ENCODE measurements around the gene UBE2Z. TPM values are rescaled to one million over a fixed set of nuclear protein-coding genes. Genes with fewer than 3 reads are reported as not detected.
A peak's percentile ranks its signal among the peaks of the same experiment; 100 is the strongest.

Gene UBE2Z
- total and polyA plus RNA-seq, 9 of the 15 experiments (the other 6 are each of a cell fraction or from before 2014, with no cell fraction given), result 11.8 to 89.0 (median 38.2) TPM

GRCh38 chr17:48944515-48945260 lies 36.5 kb downstream of the UBE2Z start, which contains the start of gene SNF8 (continued):
- TF ChIP-seq E2F8 (IDR thresholded peaks at IDR 0.05; ENCODE audit: low read depth, partially characterized antibody) (peak; percentile 93), CHD2 (IDR thresholded peaks at IDR 0.05; ENCODE audit: low read depth, low read length) (peak; percentile 51; the same call in 1 of the 2 replicates), POU5F1 (IDR thresholded peaks at IDR 0.05; ENCODE audit: borderline replicate concordance, low read depth, low read length, partially characterized antibody) (peak; percentile 27), NONO (IDR thresholded peaks at IDR 0.05; ENCODE audit: low read depth in 2 of 2, low read length in 1 of 2) (peak in 1 of 2 experiments; percentile 64; a peak in 2 of 4 replicates), NFATC3 (IDR thresholded peaks at IDR 0.05) (no peak), E2F3 (CRISPR knock-in tag; IDR thresholded peaks at IDR 0.05) (peak; percentile 88), POLR2B (IDR thresholded peaks at IDR 0.05; ENCODE audit: low read depth, partially characterized antibody) (peak; percentile 74), GABPB1 (CRISPR knock-in tag; IDR thresholded peaks at IDR 0.05) (peak; percentile 97), ETS2 (tag; IDR thresholded peaks at IDR 0.05; ENCODE audit: borderline replicate concordance, poor library complexity, severe bottlenecking) (no peak), MEF2D (tag; conservative IDR thresholded peaks at IDR 0.05; ENCODE audit: low read depth) (0 out of 2 replicates have a peak, but pooled peaks have one; percentile 40), HOMEZ (CRISPR knock-in tag; IDR thresholded peaks at IDR 0.05) (no peak), CBX5 (IDR thresholded peaks at IDR 0.05; ENCODE audit: borderline replicate concordance, low read depth) (peak; percentile 21; the same call in 1 of the 2 replicates), RBM34 (IDR thresholded peaks at IDR 0.05; ENCODE audit: borderline replicate concordance, insufficient read depth, low read length) (no peak), POLR2H (tag; IDR thresholded peaks at IDR 0.05; ENCODE audit: low read depth) (peak; percentile 73), ZNF696 (CRISPR knock-in tag; conservative IDR thresholded peaks at IDR 0.05) (no peak), ZNF766 (CRISPR knock-in tag; conservative IDR thresholded peaks at IDR 0.05) (peak; percentile 44; the same call in 1 of the 2 replicates), KLF13 (tag; IDR thresholded peaks at IDR 0.05; ENCODE audit: borderline replicate concordance, low read depth) (0 out of 2 replicates have a peak, but pooled peaks have one; percentile 22), ZNF830 (CRISPR knock-in tag; IDR thresholded peaks at IDR 0.05) (no peak), ELF1 (tag; IDR thresholded peaks at IDR 0.05) (peak; percentile 98), BCOR (IDR thresholded peaks at IDR 0.05) (0 out of 2 replicates have a peak, but pooled peaks have one; percentile 13)
- TF ChIP-seq, protein P1, sequence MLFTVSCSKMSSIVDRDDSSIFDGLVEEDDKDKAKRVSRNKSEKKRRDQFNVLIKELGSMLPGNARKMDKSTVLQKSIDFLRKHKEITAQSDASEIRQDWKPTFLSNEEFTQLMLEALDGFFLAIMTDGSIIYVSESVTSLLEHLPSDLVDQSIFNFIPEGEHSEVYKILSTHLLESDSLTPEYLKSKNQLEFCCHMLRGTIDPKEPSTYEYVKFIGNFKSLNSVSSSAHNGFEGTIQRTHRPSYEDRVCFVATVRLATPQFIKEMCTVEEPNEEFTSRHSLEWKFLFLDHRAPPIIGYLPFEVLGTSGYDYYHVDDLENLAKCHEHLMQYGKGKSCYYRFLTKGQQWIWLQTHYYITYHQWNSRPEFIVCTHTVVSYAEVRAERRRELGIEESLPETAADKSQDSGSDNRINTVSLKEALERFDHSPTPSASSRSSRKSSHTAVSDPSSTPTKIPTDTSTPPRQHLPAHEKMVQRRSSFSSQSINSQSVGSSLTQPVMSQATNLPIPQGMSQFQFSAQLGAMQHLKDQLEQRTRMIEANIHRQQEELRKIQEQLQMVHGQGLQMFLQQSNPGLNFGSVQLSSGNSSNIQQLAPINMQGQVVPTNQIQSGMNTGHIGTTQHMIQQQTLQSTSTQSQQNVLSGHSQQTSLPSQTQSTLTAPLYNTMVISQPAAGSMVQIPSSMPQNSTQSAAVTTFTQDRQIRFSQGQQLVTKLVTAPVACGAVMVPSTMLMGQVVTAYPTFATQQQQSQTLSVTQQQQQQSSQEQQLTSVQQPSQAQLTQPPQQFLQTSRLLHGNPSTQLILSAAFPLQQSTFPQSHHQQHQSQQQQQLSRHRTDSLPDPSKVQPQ (CRISPR knock-in tag; IDR thresholded peaks at IDR 0.05; ENCODE audit: borderline replicate concordance), result no peak
